ENCODE data around the gene PLB1. TPM values are rescaled to one million over a fixed set of nuclear protein-coding genes. Genes with fewer than 3 reads are reported as not detected.

PLB1 gene
- total RNA-seq, 4 donors from 2014 or later: 1.5 to 16.5 (median 4.6) TPM

DNA sequence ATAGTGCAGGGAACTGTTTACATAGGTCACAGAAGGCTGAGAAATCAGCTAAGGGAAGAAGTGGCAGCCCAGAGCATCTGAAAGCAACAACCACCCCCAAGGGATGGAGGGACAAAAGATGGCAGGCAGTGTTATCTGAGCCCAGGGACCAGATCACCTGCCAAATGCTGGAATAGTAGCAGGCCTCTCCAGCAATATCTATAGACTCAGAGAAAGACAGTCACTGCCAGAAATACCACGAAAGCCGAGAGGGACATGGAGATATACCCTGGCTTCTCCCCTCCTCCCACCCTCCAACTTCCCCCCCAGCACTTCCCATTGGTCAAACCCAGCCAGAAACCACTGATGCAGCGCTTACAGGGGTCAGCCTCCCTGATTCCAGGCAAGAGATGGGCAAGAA is 197.4 kb downstream of the PLB1 start:
- TF ChIP-seq, protein P1, sequence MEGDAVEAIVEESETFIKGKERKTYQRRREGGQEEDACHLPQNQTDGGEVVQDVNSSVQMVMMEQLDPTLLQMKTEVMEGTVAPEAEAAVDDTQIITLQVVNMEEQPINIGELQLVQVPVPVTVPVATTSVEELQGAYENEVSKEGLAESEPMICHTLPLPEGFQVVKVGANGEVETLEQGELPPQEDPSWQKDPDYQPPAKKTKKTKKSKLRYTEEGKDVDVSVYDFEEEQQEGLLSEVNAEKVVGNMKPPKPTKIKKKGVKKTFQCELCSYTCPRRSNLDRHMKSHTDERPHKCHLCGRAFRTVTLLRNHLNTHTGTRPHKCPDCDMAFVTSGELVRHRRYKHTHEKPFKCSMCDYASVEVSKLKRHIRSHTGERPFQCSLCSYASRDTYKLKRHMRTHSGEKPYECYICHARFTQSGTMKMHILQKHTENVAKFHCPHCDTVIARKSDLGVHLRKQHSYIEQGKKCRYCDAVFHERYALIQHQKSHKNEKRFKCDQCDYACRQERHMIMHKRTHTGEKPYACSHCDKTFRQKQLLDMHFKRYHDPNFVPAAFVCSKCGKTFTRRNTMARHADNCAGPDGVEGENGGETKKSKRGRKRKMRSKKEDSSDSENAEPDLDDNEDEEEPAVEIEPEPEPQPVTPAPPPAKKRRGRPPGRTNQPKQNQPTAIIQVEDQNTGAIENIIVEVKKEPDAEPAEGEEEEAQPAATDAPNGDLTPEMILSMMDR (IDR thresholded peaks at IDR 0.05; ENCODE audit: low read depth): no peak

Small RNA genes lying within 50 kb of the gene (small RNA-seq; reads per million reads assigned to genes)
- gene RNA5SP89 (not detected), gene SNRPGP7 (not detected)

Other genes starting within 250 kb of the PLB1 start
- gene FOSL2, start 103.2 kb upstream of the PLB1 start, total RNA-seq: 100 to 1,000 TPM in 2 of 4 donors, 10 to 100 TPM in 2; 69.7 to 137 (median 110) TPM

Data from subcutaneous adipose tissue (tissue), 4 donors.